Gastrocnemius medialis (tissue), 4 donors: ENCODE results near the gene FIG4. TPM values are rescaled to one million over a fixed set of nuclear protein-coding genes. Genes with fewer than 3 reads are reported as not detected.

Source experiments
- ATAC-seq, 2 donors: fragments of 150-250 bp; one replicate each; pipeline ENCODE4 v1.9.1; 2016
- DNase-seq, 2 donors: peaks; one replicate each; pipeline ENCODE4 v3.0.0-alpha.2; 2019
- H3K27ac ChIP-seq, 4 donors: fragments of 200-600 bp; sonication (generic); 1 replicate in 1 of 4; 2 replicates in 3 of 4; pipeline ENCODE4 v1.5.1; 2016 to 2018; ENCODE audit warnings: mild to moderate bottlenecking in 2 of 4, moderate library complexity in 1 of 4
- H3K27me3 ChIP-seq, 3 donors: fragments of 200-600 bp; sonication (generic) in 2 of 3; 1 replicate in 1 of 3; 2 replicates in 2 of 3; pipeline versions ENCODE4 v1.5.1 to v1.6.0; 2016 to 2019; ENCODE audit warnings: mild to moderate bottlenecking in 1 of 3, moderate library complexity in 1 of 3
- H3K36me3 ChIP-seq, 2 donors: fragments of 200-600 bp; sonication (generic) in 1 of 2; one replicate each; pipeline ENCODE4 v1.5.1; 2017 to 2018
- H3K4me1 ChIP-seq, 2 donors: fragments of 200-600 bp; sonication (generic) in 1 of 2; one replicate each; pipeline ENCODE4 v1.5.1; 2016 to 2017; ENCODE audit warnings: mild to moderate bottlenecking in 2 of 2
- H3K4me3 ChIP-seq, 4 donors: fragments of 200-600 bp; sonication (generic) in 3 of 4; 1 replicate in 1 of 4; 2 replicates in 3 of 4; pipeline ENCODE4 v1.5.1; 2016 to 2019; ENCODE audit warnings: mild to moderate bottlenecking in 2 of 4
- H3K9me3 ChIP-seq, 3 donors: fragments of 200-600 bp; sonication (generic) in 2 of 3; 1 replicate in 1 of 3; 2 replicates in 2 of 3; pipeline ENCODE4 v1.5.1; 2016 to 2019
- POLR2A ChIP-seq, 2 donors: fragments of 450-650 bp; IDR thresholded peaks; one replicate each; pipeline ENCODE4 v1.6.1; 2017; ENCODE audit warnings: antibody characterized with exemption in 2 of 2, mild to moderate bottlenecking in 2 of 2, moderate library complexity in 2 of 2
- in situ Hi-C, 4 donors: fragments of 200-750 bp; cut with MboI; loops; one replicate each; pipeline versions ENCODE4 v1.15.0 to v1.8.0; 2017; ENCODE audit warnings: low sequenced_read_pairs in 4 of 4
- intact Hi-C: fragments of 100-400 bp; cut with DNase I; formaldehyde crosslinking; loops from one replicate; pipeline ENCODE4 v1.15.1; 2023; ENCODE audit warnings: low total_unique reads
- total RNA-seq, 4 donors: library from RNA; depleted of rRNA; stranded (reverse); fragments of >200 nt; gene quantifications; one replicate each; pipeline versions ENCODE4 v1.1.0 to v1.2.3, GENCODE V29; 2016
- TF ChIP-seq, protein P1 (sequence below), 5 experiments: fragments of 450-650 bp in 3 of 5; fragments of 200-600 bp in 2 of 5; sonication (generic) in 2 of 5; IDR thresholded peaks in 4 of 5; conservative IDR thresholded peaks in 1 of 5; 1 replicate in 4 of 5; 2 replicates in 1 of 5; pipeline ENCODE4 v1.5.1; 2016 to 2019; ENCODE audit warnings: antibody characterized with exemption in 5 of 5, mild to moderate bottlenecking in 3 of 5, moderate library complexity in 3 of 5

The FIG4 gene
- total RNA-seq, 4 donors from 2014 or later: 5.3 to 11.8 (median 9.1) TPM

DNA sequence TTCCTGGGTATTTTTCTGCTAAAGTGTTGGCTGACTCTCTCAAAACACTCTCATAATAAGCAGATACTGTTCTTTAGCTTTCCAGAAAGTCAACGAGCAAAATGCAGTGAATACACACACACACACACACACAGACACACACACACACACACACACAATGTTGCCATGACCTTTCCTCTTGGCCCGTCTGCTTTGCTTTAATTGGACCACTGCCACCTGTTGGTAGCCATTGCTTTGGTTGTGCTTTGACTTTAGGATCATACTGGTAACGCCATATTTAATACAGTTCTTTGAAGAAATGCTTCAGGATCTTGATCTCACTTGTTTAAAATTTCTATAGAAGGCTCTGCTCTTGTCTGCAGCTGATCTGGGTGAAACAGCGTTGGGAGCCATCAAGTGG is 4.4 kb downstream of the FIG4 start:
- TF ChIP-seq, protein P1, sequence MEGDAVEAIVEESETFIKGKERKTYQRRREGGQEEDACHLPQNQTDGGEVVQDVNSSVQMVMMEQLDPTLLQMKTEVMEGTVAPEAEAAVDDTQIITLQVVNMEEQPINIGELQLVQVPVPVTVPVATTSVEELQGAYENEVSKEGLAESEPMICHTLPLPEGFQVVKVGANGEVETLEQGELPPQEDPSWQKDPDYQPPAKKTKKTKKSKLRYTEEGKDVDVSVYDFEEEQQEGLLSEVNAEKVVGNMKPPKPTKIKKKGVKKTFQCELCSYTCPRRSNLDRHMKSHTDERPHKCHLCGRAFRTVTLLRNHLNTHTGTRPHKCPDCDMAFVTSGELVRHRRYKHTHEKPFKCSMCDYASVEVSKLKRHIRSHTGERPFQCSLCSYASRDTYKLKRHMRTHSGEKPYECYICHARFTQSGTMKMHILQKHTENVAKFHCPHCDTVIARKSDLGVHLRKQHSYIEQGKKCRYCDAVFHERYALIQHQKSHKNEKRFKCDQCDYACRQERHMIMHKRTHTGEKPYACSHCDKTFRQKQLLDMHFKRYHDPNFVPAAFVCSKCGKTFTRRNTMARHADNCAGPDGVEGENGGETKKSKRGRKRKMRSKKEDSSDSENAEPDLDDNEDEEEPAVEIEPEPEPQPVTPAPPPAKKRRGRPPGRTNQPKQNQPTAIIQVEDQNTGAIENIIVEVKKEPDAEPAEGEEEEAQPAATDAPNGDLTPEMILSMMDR (IDR thresholded peaks at IDR 0.05 in 4 of 5, conservative IDR thresholded peaks at IDR 0.05 in 1 of 5): no peak
- TF ChIP-seq POLR2A (IDR thresholded peaks at IDR 0.05): no peak
- ATAC-seq: no peak
- no peak for DNase-seq
- no peaks in the 10 kb centered on the region for H3K27me3 ChIP-seq
- H3K9me3 ChIP-seq: no peaks in the 10 kb centered on the region
- in situ Hi-C loops (loop anchor here in 3 of 4 donors (10.0 to 25.0 kb wide), 4 partner anchors 211 to 1267 kb away; partner anchors contain the start of genes CDC40 (in 3 of the 3), WASF1 (in 3 of the 3), ZBTB24 (in 2 of the 3) and GTF3C6 (in 1 of the 3)), intact Hi-C loops (loop anchor here (10.0 kb wide), 3 partner anchors 241 to 489 kb away; partner anchors contain the start of genes CD164, CDC40 and MICAL1)
- H3K27ac ChIP-seq: no peak overlapping the region
- no peaks in the 10 kb centered on the region for H3K36me3 ChIP-seq
- H3K4me3 ChIP-seq: no peak overlapping the region
- peaks cover 7 to 9% of the 10 kb centered on the region in 2 donors for H3K4me1 ChIP-seq

DNA sequence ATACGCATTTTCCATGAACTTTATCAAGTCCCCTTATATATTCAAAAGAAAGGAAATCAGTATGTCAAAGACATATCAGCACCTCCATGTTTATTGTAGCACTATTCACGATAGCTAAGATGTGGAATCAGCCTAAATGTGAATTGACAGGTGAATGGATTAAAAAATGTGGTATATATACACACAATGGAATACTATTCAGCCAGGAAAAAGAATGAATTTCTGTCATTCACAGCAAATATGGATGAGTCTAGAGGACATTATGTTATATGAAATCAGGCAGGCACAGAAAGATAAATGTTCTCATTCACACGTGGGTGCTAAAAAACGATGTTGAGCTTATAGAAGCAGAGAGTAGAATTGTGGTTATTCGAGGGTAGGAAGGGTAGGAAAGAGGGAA is 5.3 kb downstream of the FIG4 start:
- TF ChIP-seq, protein P1 (IDR thresholded peaks at IDR 0.05 in 4 of 5, conservative IDR thresholded peaks at IDR 0.05 in 1 of 5): no peak
- no peak for TF ChIP-seq POLR2A (IDR thresholded peaks at IDR 0.05)
- H3K4me3 ChIP-seq: no peak overlapping the region
- DNase-seq (no peak), ATAC-seq (no peak)
- intact Hi-C loops (loop anchor here (10.0 kb wide), 3 partner anchors 242 to 488 kb away; partner anchors contain the start of genes CD164, CDC40 and MICAL1), in situ Hi-C loops (loop anchor here in 3 of 4 donors (10.0 to 25.0 kb wide), 4 partner anchors 212 to 1266 kb away; partner anchors contain the start of genes CDC40 (in 3 of the 3), WASF1 (in 3 of the 3), ZBTB24 (in 2 of the 3) and GTF3C6 (in 1 of the 3))
- H3K36me3 ChIP-seq: no peaks in the 10 kb centered on the region
- H3K9me3 ChIP-seq: no peaks in the 10 kb centered on the region
- peaks cover 7 to 9% of the 10 kb centered on the region in 2 donors for H3K4me1 ChIP-seq
- no peaks in the 10 kb centered on the region for H3K27me3 ChIP-seq
- no peak overlapping the region for H3K27ac ChIP-seq

DNA sequence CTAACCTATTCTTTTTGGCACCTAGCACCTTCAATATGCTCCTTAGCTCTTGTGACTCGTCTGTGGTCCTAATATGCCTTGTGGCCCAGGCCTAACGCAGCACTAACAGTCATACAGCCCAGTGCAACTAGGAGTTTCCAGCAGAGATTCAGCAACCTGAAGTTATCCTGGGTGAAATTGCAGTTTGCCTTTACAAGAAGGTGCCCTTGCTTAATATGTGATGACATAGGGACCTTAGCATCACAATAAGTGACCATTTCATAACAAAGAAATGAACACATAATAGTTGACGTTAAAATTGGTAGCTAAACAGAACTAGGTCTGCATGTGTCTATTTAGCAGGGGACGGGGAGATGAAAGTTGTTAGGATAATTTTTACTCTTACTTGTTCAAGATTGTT is 10.1 kb downstream of the FIG4 start:
- intact Hi-C loops (loop anchor here (10.0 kb wide), 1 partner anchor 694 kb away; no protein-coding TSS in a partner anchor), in situ Hi-C loops (loop anchor here (5.0 to 25.0 kb wide), 5 partner anchors 334 to 694 kb away; no protein-coding TSS in a partner anchor)
- Histone ChIP-seq H3K27me3 (no peaks in the 10 kb centered on the region), H3K9me3 (no peaks in the 10 kb centered on the region), H3K36me3 (no peaks in the 10 kb centered on the region), H3K4me1 (peaks cover 3 to 4% of the 10 kb centered on the region in 2 donors), H3K4me3 (no peak overlapping the region), H3K27ac (no peak overlapping the region)
- no peak for TF ChIP-seq POLR2A (IDR thresholded peaks at IDR 0.05)
- TF ChIP-seq, protein P1 (IDR thresholded peaks at IDR 0.05 in 4 of 5, conservative IDR thresholded peaks at IDR 0.05 in 1 of 5): no peak
- no peak for ATAC-seq
- no peak for DNase-seq

DNA sequence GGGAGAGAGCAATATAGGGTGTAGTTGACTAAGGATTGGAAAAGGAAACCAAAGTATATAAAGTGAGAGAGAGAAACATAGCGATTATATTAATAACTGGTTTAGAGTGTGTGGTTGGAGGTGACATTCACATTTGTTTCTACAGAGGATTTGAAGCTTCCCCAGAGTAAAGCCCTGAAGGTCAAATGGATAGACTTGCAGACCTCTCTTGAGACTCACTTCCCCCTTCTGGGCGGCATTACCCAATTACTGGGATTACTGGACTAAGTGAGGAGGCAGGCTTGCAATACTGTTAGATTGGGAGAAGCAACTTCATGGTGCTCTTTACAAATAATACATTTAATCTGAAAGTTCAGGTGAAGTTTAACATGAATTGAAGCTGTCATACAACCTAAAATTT is 10.7 kb downstream of the FIG4 start:
- Histone ChIP-seq H3K4me1 (peaks cover 3 to 8% of the 10 kb centered on the region in 2 donors), H3K4me3 (no peak overlapping the region), H3K9me3 (no peaks in the 10 kb centered on the region), H3K36me3 (no peaks in the 10 kb centered on the region), H3K27me3 (no peaks in the 10 kb centered on the region), H3K27ac (no peak overlapping the region)
- no peak for ATAC-seq
- intact Hi-C loops: loop anchor here (10.0 kb wide), 1 partner anchor 693 kb away; no protein-coding TSS in a partner anchor
- TF ChIP-seq POLR2A (IDR thresholded peaks at IDR 0.05): no peak
- TF ChIP-seq, protein P1 (IDR thresholded peaks at IDR 0.05 in 4 of 5, conservative IDR thresholded peaks at IDR 0.05 in 1 of 5): no peak
- no peak for DNase-seq
- in situ Hi-C loops: loop anchor here (5.0 to 25.0 kb wide), 5 partner anchors 333 to 693 kb away; no protein-coding TSS in a partner anchor
